SU-DHL-6 (cell line): Measurements from ENCODE around the gene MAMDC4.

Experiments
- EZH2phosphoT487 ChIP-seq: fragments of 200-600 bp; sonication (generic), shearing (Covaris generic); conservative IDR thresholded peaks from 2 replicates; pipeline ENCODE4 v1.6.1; 2018; ENCODE audit warnings: mild to moderate bottlenecking, antibody characterized with exemption, low read length, moderate library complexity, mixed read lengths
- TF ChIP-seq, protein P1 (sequence below): fragments of 200-600 bp; sonication (generic); IDR thresholded peaks from one replicate; pipeline ENCODE4 v1.5.1; 2017; ENCODE audit warnings: antibody characterized with exemption, mild to moderate bottlenecking, low read length, moderate library complexity; ENCODE audit not compliant: insufficient read depth, poor library complexity, severe bottlenecking

DNA sequence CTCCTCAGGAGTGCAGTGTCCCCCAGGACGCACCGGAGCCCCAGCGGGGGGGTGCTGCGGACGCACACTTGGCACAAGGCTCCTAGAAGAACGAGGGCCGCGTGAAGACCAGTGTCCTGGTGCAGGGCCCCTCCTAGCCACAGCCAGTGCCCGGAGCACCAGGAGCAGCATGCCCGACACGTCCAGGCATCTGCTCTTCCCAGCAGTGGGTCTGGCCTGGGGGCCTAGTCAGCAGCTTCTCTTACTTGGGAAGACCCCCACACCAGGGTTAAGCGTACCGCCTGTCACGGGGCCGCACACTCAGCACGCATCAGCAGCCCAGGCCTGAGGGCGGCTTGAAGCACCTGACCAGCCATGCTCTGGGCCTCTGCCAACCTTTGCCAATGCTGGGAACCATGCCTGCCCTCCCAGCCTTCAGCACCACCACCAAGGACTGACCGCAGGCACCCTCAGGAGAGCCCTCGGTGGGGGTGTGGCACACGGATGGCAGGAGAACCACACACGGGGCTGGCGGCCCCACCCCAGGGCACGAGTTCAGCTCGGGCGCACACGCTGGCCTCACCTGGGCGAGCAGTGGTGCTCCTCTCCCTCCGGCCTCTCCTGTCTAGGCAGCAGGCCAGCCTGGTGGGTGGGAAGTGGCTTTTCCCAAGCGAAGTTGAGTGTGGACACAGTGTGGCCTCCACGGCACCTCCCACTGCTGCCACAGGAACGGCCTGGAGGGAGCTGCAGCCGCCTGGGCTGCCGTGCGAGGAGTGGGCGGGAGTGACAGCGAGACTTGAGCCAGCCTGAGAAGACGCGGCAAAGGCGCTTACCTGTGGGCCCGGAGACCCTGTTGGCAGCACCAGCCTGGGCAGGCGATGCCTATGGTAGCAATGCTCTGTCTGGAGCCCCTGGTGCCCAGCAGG lies 21.9 kb upstream of the MAMDC4 start:
- TF ChIP-seq, protein P1, sequence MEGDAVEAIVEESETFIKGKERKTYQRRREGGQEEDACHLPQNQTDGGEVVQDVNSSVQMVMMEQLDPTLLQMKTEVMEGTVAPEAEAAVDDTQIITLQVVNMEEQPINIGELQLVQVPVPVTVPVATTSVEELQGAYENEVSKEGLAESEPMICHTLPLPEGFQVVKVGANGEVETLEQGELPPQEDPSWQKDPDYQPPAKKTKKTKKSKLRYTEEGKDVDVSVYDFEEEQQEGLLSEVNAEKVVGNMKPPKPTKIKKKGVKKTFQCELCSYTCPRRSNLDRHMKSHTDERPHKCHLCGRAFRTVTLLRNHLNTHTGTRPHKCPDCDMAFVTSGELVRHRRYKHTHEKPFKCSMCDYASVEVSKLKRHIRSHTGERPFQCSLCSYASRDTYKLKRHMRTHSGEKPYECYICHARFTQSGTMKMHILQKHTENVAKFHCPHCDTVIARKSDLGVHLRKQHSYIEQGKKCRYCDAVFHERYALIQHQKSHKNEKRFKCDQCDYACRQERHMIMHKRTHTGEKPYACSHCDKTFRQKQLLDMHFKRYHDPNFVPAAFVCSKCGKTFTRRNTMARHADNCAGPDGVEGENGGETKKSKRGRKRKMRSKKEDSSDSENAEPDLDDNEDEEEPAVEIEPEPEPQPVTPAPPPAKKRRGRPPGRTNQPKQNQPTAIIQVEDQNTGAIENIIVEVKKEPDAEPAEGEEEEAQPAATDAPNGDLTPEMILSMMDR, result no peak
- TF ChIP-seq EZH2phosphoT487, result no peak
